ENCODE data around the gene KIAA1958. TPM values are rescaled to one million over a fixed set of nuclear protein-coding genes. Genes with fewer than 3 reads are reported as not detected.

Gene KIAA1958
- polyA plus RNA-seq, 3 donors = 1.9 to 4.2 (median 1.9) TPM

DNA sequence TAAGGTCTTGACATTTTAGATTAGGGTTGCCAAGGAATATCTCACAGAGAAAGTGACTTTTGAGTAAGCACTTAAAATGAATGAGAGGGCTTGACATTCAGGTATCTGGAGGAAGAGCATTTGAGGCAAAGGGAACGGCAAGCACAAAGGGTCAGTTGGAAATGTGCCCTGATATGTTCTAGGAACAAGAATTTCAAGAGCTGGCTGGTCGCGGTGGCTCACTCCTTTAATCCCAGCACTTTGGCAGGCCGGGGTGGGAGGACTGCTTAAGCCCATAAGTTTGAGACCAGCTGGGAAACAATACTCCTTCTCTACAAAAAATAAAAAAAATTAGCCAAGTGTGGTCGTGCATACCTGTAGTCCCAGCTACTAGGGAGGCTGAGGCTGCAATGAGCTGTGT, 16.5 kb downstream of the KIAA1958 start:
- H3K27ac Mint-ChIP-seq = no peak overlapping the region
- WGBS (ENCODE audit: insufficient coverage) = 100% methylated on average over 4 of the region's 5 CpGs
- H3K4me3 Mint-ChIP-seq = no peak overlapping the region
- H3K9me3 Mint-ChIP-seq = peaks cover 0 to 1% (median 0%) of the 10 kb centered on the region in 7 donors
- intact Hi-C loops (cut with micrococcal nuclease) = no loop called here
- peaks cover 3% of the 10 kb centered on the region for H3K4me1 Mint-ChIP-seq
- Histone ChIP-seq H4K20me1 (ENCODE audit: insufficient read depth, low read length) (no peaks in the 10 kb centered on the region), H3K79me2 (ENCODE audit: insufficient read depth, low read length) (peaks cover 58% of the 10 kb centered on the region), H3K9me3 (replicated peaks in 1 of 2; ENCODE audit: control insufficient read depth in 1 of 2, insufficient read depth in 1 of 2, low read length in 2 of 2) (no peaks in the 10 kb centered on the region), H2AFZ (ENCODE audit: insufficient read depth, low read depth, low read length, poor library complexity, severe bottlenecking) (no peak overlapping the region), H3K4me1 (ENCODE audit: control insufficient read depth in 1 of 2, insufficient read depth in 2 of 2, low read length in 2 of 2) (no peaks in the 10 kb centered on the region), H3K4me2 (replicated peaks; ENCODE audit: extremely low read depth, low read length, poor library complexity, severe bottlenecking) (no peak overlapping the region), H3K9ac (ENCODE audit: insufficient read depth, low read length, poor library complexity, severe bottlenecking) (no peak overlapping the region), H3K27me3 (ENCODE audit: control insufficient read depth in 2 of 2, insufficient read depth in 2 of 2, low read length in 2 of 2) (no peaks in the 10 kb centered on the region), H3K27ac (ENCODE audit: low read depth in 1 of 2, low read length in 2 of 2) (no peak overlapping the region), H3K36me3 (replicated peaks in 1 of 2; ENCODE audit: control insufficient read depth in 1 of 2, insufficient read depth in 2 of 2, low read length in 2 of 2) (no peaks in the 10 kb centered on the region), H3K4me3 (replicated peaks in 1 of 3; ENCODE audit: low read depth in 2 of 3, low read length in 3 of 3) (no peak overlapping the region)
- DNase-seq = no peak
- H3K36me3 Mint-ChIP-seq = peaks cover 5 to 6% of the 10 kb centered on the region in 2 donors
- TF ChIP-seq, protein P1, sequence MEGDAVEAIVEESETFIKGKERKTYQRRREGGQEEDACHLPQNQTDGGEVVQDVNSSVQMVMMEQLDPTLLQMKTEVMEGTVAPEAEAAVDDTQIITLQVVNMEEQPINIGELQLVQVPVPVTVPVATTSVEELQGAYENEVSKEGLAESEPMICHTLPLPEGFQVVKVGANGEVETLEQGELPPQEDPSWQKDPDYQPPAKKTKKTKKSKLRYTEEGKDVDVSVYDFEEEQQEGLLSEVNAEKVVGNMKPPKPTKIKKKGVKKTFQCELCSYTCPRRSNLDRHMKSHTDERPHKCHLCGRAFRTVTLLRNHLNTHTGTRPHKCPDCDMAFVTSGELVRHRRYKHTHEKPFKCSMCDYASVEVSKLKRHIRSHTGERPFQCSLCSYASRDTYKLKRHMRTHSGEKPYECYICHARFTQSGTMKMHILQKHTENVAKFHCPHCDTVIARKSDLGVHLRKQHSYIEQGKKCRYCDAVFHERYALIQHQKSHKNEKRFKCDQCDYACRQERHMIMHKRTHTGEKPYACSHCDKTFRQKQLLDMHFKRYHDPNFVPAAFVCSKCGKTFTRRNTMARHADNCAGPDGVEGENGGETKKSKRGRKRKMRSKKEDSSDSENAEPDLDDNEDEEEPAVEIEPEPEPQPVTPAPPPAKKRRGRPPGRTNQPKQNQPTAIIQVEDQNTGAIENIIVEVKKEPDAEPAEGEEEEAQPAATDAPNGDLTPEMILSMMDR (IDR thresholded peaks at IDR 0.05) = no peak
- H3K27me3 Mint-ChIP-seq (ENCODE audit: low read depth in 3 of 3) = peaks cover 0 to 4% (median 0%) of the 10 kb centered on the region in 3 donors

DNA sequence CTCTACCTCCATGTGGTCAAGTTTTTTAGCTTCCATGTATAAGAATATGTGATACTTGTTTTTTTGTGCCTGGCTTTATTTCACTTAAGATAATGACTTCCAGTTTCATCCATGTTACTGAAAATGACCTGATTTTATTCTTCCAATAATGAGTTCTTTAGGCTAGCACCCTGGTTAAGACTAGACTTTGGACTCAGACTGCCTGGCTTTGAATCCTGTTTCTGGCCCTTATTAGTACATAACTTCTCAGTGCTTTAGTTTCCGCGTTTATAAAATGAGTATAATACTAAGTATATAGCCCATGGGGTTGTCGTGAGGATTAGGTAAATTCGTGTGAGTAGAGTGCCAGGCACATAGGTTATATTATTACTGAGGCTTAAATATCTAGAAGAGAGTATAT, 18.5 kb downstream of the KIAA1958 start:
- H3K36me3 ChIP-seq (replicated peaks in 1 of 2; ENCODE audit: control insufficient read depth in 1 of 2, insufficient read depth in 2 of 2, low read length in 2 of 2) = no peaks in the 10 kb centered on the region
- H3K9me3 ChIP-seq (replicated peaks in 1 of 2; ENCODE audit: control insufficient read depth in 1 of 2, insufficient read depth in 1 of 2, low read length in 2 of 2) = no peaks in the 10 kb centered on the region
- H4K20me1 ChIP-seq (ENCODE audit: insufficient read depth, low read length) = no peaks in the 10 kb centered on the region
- no peaks in the 10 kb centered on the region for H3K4me1 ChIP-seq (ENCODE audit: control insufficient read depth in 1 of 2, insufficient read depth in 2 of 2, low read length in 2 of 2)
- H3K79me2 ChIP-seq (ENCODE audit: insufficient read depth, low read length) = peaks cover 46% of the 10 kb centered on the region
- no peak overlapping the region for H2AFZ ChIP-seq (ENCODE audit: insufficient read depth, low read depth, low read length, poor library complexity, severe bottlenecking)
- no peak overlapping the region for H3K9ac ChIP-seq (ENCODE audit: insufficient read depth, low read length, poor library complexity, severe bottlenecking)
- no peak overlapping the region for H3K4me2 ChIP-seq (replicated peaks; ENCODE audit: extremely low read depth, low read length, poor library complexity, severe bottlenecking)
- Mint-ChIP-seq H3K27ac (no peak overlapping the region), H3K4me1 (peaks cover 2% of the 10 kb centered on the region), H3K36me3 (peaks cover 5 to 6% of the 10 kb centered on the region in 2 donors), H3K27me3 (ENCODE audit: low read depth in 3 of 3) (peaks cover 0 to 4% (median 0%) of the 10 kb centered on the region in 3 donors), H3K4me3 (no peak overlapping the region), H3K9me3 (peaks cover 0 to 1% (median 0%) of the 10 kb centered on the region in 7 donors)
- no peak overlapping the region for H3K4me3 ChIP-seq (replicated peaks in 1 of 3; ENCODE audit: low read depth in 2 of 3, low read length in 3 of 3)
- TF ChIP-seq, protein P1 (IDR thresholded peaks at IDR 0.05) = no peak
- no peaks in the 10 kb centered on the region for H3K27me3 ChIP-seq (ENCODE audit: control insufficient read depth in 2 of 2, insufficient read depth in 2 of 2, low read length in 2 of 2)
- no peak for DNase-seq
- intact Hi-C loops (cut with micrococcal nuclease) = no loop called here
- H3K27ac ChIP-seq (ENCODE audit: low read depth in 1 of 2, low read length in 2 of 2) = no peak overlapping the region
- no CpG with 5 or more reads among the region's 4 CpGs for WGBS (ENCODE audit: insufficient coverage)

Data from CD14-positive monocyte (primary cell).